Panc1 (cell line): Measurements from ENCODE around the gene SLC44A1.

ENCODE experiments used
- CTCF ChIP-seq: fragments of 450-650 bp; IDR thresholded peaks from 2 replicates; pipeline ENCODE4 v1.5.1; 2017; ENCODE audit warnings: mild to moderate bottlenecking
- POLR2AphosphoS5 ChIP-seq: IDR thresholded peaks from 2 replicates; pipeline ENCODE4 v1.6.1; 2012; ENCODE audit warnings: mild to moderate bottlenecking, low read depth, low read length, moderate library complexity
- REST ChIP-seq, 2 experiments: IDR thresholded peaks; 2 replicates each; pipeline ENCODE4 v1.6.1; 2011 to 2012; ENCODE audit warnings: low read depth in 2 of 2, control low read depth in 1 of 2, low read length in 1 of 2, mild to moderate bottlenecking in 1 of 2, moderate library complexity in 1 of 2; ENCODE audit not compliant: insufficient read depth in 1 of 2
- SIN3A ChIP-seq: IDR thresholded peaks from 2 replicates; pipeline ENCODE4 v1.6.1; 2012; ENCODE audit warnings: low read depth, mild to moderate bottlenecking, low read length, moderate library complexity, borderline replicate concordance; ENCODE audit not compliant: insufficient read depth
- TCF7L2 ChIP-seq: IDR thresholded peaks from 2 replicates; pipeline ENCODE4 v1.6.1; 2011; ENCODE audit warnings: mild to moderate bottlenecking, low read depth, low read length, inconsistent platforms

- TF ChIP-seq POLR2AphosphoS5 (no peak), CTCF (no peak), REST (IDR thresholded peaks at IDR 0.05; ENCODE audit: insufficient read depth in 1 of 2, low read depth in 2 of 2, low read length in 1 of 2) (no peak), TCF7L2 (no peak), SIN3A (no peak)
These were observed 111.3 kb downstream of the SLC44A1 start for GRCh38 chr9:105355781-105356180.
